Gastroesophageal sphincter (tissue), 4 donors: ENCODE data around the gene CDCA8. TPM values are rescaled to one million over a fixed set of nuclear protein-coding genes. Genes with fewer than 3 reads are reported as not detected.
A peak's percentile ranks its signal among the peaks of the same experiment; 100 is the strongest.
"Not testable (repeated sequence)": the region's sequence is repeated elsewhere in the genome, so short reads cannot be mapped to it uniquely, and the experiment has no call there.

Source experiments
- ATAC-seq: fragments of 150-250 bp; one replicate; pipeline ENCODE4 v1.9.1; 2016; ENCODE audit warnings: mild to moderate bottlenecking, moderate library complexity
- H3K27ac ChIP-seq, 4 donors: fragments of 200-600 bp; sonication (generic) in 3 of 4; 1 replicate in 3 of 4; 2 replicates in 1 of 4; pipeline ENCODE4 v1.5.1; 2016 to 2019
- H3K27me3 ChIP-seq: fragments of 200-600 bp; sonication (generic); one replicate; pipeline ENCODE4 v1.5.1; 2019
- H3K36me3 ChIP-seq, 2 donors: fragments of 200-600 bp; sonication (generic); one replicate each; pipeline ENCODE4 v1.5.1; 2019; ENCODE audit warnings: control low read depth in 1 of 2
- H3K4me1 ChIP-seq, 3 donors: fragments of 200-600 bp; sonication (generic); 1 replicate in 2 of 3; 2 replicates in 1 of 3; pipeline ENCODE4 v1.5.1; 2016 to 2019; ENCODE audit warnings: control low read depth in 2 of 3
- H3K4me3 ChIP-seq, 2 donors: fragments of 200-600 bp; sonication (generic); one replicate each; pipeline ENCODE4 v1.5.1; 2019; ENCODE audit warnings: mild to moderate bottlenecking in 1 of 2, moderate library complexity in 1 of 2
- H3K9me3 ChIP-seq, 3 donors: fragments of 200-600 bp; sonication (generic); one replicate each; pipeline ENCODE4 v1.5.1; 2017 to 2019; ENCODE audit warnings: control low read depth in 2 of 3
- CTCF ChIP-seq, 4 experiments: fragments of 200-600 bp in 2 of 4; fragments of 450-650 bp in 2 of 4; sonication (generic) in 1 of 4; IDR thresholded peaks; one replicate each; pipeline ENCODE4 v1.5.1; 2017 to 2019; ENCODE audit warnings: antibody characterized with exemption in 4 of 4, mild to moderate bottlenecking in 2 of 4, moderate library complexity in 2 of 4
- EP300 ChIP-seq: sonication (generic); formaldehyde crosslinking; IDR thresholded peaks from one replicate; pipeline ENCODE4 v1.6.1; 2017; ENCODE audit warnings: antibody characterized with exemption, mild to moderate bottlenecking
- POLR2A ChIP-seq, 2 donors: fragments of 450-650 bp; IDR thresholded peaks; one replicate each; pipeline ENCODE4 v1.6.1; 2017; ENCODE audit warnings: antibody characterized with exemption in 2 of 2, mild to moderate bottlenecking in 2 of 2, moderate library complexity in 1 of 2
- POLR2AphosphoS5 ChIP-seq: sonication (generic); formaldehyde crosslinking; IDR thresholded peaks from one replicate; pipeline ENCODE4 v1.6.1; 2017; ENCODE audit warnings: antibody characterized with exemption
- WGBS, 2 donors: methylation state at CpG; one replicate each; pipeline ENCODE4 v1.1.5; 2018; ENCODE audit warnings: low coverage in 1 of 2; 5-methylcytosine and 5-hydroxymethylcytosine counted together
- total RNA-seq, 4 donors: library from RNA; depleted of rRNA; stranded (reverse); fragments of >200 nt; gene quantifications; one replicate each; pipeline ENCODE4 v1.1.0, GENCODE V29; 2016

Gene CDCA8
- total RNA-seq, 4 donors from 2014 or later = 0.13 to 1.1 (median 0.67) TPM

DNA sequence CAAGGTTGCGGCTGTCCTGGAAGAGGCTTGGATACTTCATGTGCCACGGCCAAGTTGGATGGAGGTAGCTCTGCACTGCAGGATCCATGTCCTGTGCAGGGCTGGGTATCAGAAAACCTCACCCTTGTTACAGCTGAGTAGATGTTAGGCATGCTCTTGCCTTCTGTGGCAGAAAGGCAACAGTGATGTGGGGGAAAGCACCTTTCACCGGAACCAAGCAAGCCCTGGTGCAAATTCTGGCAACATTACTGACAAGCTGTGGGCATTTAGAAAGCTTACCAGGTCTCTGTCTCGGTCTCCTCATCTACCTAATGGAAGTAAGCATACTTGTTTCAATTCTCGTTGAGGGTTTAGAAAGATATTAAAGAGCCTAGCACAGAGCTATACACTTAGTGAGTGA lies 14.5 kb upstream of the CDCA8 start:
- ATAC-seq = no peak
- H3K36me3 ChIP-seq = peaks cover 2 to 23% of the 10 kb centered on the region in 2 donors
- TF ChIP-seq EP300 (no peak), POLR2A (IDR thresholded peaks at IDR 0.05) (no peak), CTCF (IDR thresholded peaks at IDR 0.05) (no peak), POLR2AphosphoS5 (no peak)
- H3K27ac ChIP-seq = no peak overlapping the region
- no peak overlapping the region for H3K4me3 ChIP-seq
- peaks cover 12% of the 10 kb centered on the region for H3K27me3 ChIP-seq
- H3K4me1 ChIP-seq = peaks cover 0 to 14% (median 0%) of the 10 kb centered on the region in 3 donors
- H3K9me3 ChIP-seq = no peaks in the 10 kb centered on the region
- 74 to 90% methylated on average over 2 to 5 of the region's 5 CpGs for WGBS, 2 donors

DNA sequence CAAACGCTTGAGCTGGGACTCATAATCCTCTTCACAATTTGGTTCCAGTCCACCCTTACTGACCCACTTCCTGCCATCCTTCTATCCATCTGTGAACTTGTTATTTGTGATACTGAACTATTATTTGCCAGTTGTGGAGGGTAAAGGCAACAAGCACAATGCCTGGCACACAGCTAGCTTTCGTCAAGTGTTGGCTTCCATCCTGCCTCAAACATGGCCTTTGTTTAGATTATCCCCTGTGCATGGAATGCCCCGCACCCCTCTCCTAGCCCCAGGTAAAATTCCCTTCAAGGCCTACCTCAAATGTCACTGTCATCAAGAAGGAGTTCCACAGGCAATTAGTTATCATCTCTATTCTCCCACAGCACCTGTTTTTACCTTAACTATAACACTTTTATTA lies 11.4 kb upstream of the CDCA8 start:
- no peak for ATAC-seq
- WGBS, 2 donors = 36 to 70% methylated on average over 2 to 3 of the region's 3 CpGs
- H3K4me3 ChIP-seq = no peak overlapping the region
- no peak overlapping the region for H3K27ac ChIP-seq
- H3K4me1 ChIP-seq = peaks cover 0 to 9% (median 0%) of the 10 kb centered on the region in 3 donors
- H3K9me3 ChIP-seq = no peaks in the 10 kb centered on the region
- TF ChIP-seq EP300 (no peak), POLR2A (IDR thresholded peaks at IDR 0.05) (no peak), CTCF (IDR thresholded peaks at IDR 0.05) (no peak), POLR2AphosphoS5 (no peak)
- peaks cover 4 to 54% of the 10 kb centered on the region in 2 donors for H3K36me3 ChIP-seq
- H3K27me3 ChIP-seq = no peaks in the 10 kb centered on the region

DNA sequence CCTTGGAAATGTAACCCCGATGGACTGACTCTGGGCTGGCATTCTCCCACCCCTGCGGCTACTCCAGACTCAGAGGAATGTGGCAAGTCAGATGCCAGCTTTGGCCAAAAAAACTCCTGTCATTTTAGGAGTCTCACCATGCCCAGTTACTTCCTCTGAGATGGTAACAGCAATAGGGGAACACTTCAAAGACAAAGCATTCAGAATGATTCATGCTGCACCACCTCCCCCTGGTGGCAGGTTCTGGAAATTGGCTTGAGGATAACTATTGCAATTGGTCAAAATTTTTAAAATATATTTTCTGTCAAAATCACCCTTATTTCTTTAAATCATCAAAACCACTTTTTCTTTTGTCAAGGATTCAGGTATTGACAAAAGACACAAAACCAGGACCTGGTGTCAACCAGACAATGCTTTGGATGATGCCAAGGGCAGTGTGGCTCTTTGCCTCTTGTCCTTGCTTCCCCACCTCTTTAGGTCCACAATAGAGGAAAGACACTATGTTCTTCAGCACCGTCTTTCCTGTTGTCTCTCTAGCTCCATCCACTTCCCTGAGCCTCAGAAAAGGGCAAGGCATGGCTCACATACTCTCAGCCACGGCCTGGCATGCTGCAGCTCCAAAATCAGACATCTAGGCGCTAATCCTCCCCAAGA lies 9.9 kb upstream of the CDCA8 start:
- Histone ChIP-seq H3K36me3 (peaks cover 4 to 69% of the 10 kb centered on the region in 2 donors), H3K27me3 (no peaks in the 10 kb centered on the region), H3K9me3 (no peaks in the 10 kb centered on the region), H3K4me3 (no peak overlapping the region), H3K4me1 (peaks cover 0 to 1% (median 0%) of the 10 kb centered on the region in 3 donors), H3K27ac (peak overlapping the region in 1 of 4 donors; percentile 34)
- TF ChIP-seq POLR2A (IDR thresholded peaks at IDR 0.05) (no peak), CTCF (IDR thresholded peaks at IDR 0.05) (peak; percentile 79 to 91 (median 83)), EP300 (no peak), POLR2AphosphoS5 (peak; percentile 25)
- no peak for ATAC-seq
- 68 to 86% methylated on average over 4 to 5 of the region's 5 CpGs for WGBS, 2 donors

GRCh38 chr1:37684182-37684581 lies 8.1 kb upstream of the CDCA8 start:
- not testable (repeated sequence) for ATAC-seq, H3K9me3 ChIP-seq, H3K27me3 ChIP-seq, H3K27ac ChIP-seq, H3K4me3 ChIP-seq
- Histone ChIP-seq H3K4me1 (peaks cover 0 to 19% (median 4%) of the 10 kb centered on the region in 3 donors), H3K36me3 (peaks cover 4 to 78% of the 10 kb centered on the region in 2 donors)
- WGBS, 2 donors = 40 to 87% methylated on average over 1 to 9 of the region's 9 CpGs

GRCh38 chr1:37685722-37686121 lies 6.6 kb upstream of the CDCA8 start:
- no peak for TF ChIP-seq POLR2AphosphoS5
- TF ChIP-seq CTCF (IDR thresholded peaks at IDR 0.05) = no peak
- WGBS, 2 donors = 76 to 100% methylated on average over 1 to 3 of the region's 3 CpGs
- Histone ChIP-seq H3K9me3 (no peaks in the 10 kb centered on the region), H3K4me3 (no peak overlapping the region), H3K36me3 (peaks cover 4 to 65% of the 10 kb centered on the region in 2 donors), H3K27ac (no peak overlapping the region), H3K4me1 (peaks cover 0 to 29% (median 12%) of the 10 kb centered on the region in 3 donors), H3K27me3 (no peaks in the 10 kb centered on the region)
- ATAC-seq = no peak

- not testable (repeated sequence) for H3K27ac ChIP-seq, H3K4me3 ChIP-seq, H3K27me3 ChIP-seq, ATAC-seq, H3K9me3 ChIP-seq
- 81 to 100% methylated on average over 2 of the region's 2 CpGs for WGBS, 2 donors
- Histone ChIP-seq H3K36me3 (peaks cover 3 to 56% of the 10 kb centered on the region in 2 donors), H3K4me1 (peaks cover 2 to 42% (median 22%) of the 10 kb centered on the region in 3 donors)
Observed at GRCh38 chr1:37687764-37688163, 4.6 kb upstream of the CDCA8 start.
